ENCODE measurements around the gene P2RX7. TPM values are rescaled to one million over a fixed set of nuclear protein-coding genes. Genes with fewer than 3 reads are reported as not detected.

The P2RX7 gene
- polyA plus RNA-seq, 1 donor from 2014 or later, result not detected

- Histone ChIP-seq H3K36me3 (ENCODE audit: insufficient read depth, low read length) (no peaks in the 10 kb centered on the region), H3K4me3 (ENCODE audit: low read length) (no peak overlapping the region), H3K9me2 (ENCODE audit: insufficient read depth, low read length) (no peaks in the 10 kb centered on the region), H3K79me2 (replicated peaks; ENCODE audit: insufficient read depth, low read length) (no peaks in the 10 kb centered on the region), H2AFZ (ENCODE audit: low read depth, low read length) (no peak overlapping the region), H3K27ac (ENCODE audit: low read length) (no peak overlapping the region), H3K27me3 (ENCODE audit: insufficient read depth, low read depth, low read length) (no peaks in the 10 kb centered on the region), H3K9ac (ENCODE audit: low read length) (no peak overlapping the region), H3K4me2 (ENCODE audit: low read length) (no peak overlapping the region), H4K20me1 (ENCODE audit: insufficient read depth) (no peaks in the 10 kb centered on the region), H3K9me3 (ENCODE audit: low read length) (no peaks in the 10 kb centered on the region), H3F3A (ENCODE audit: insufficient read depth, low read length, poor library complexity, severe bottlenecking) (no peaks in the 10 kb centered on the region)
- TF ChIP-seq TAF1 (IDR thresholded peaks at IDR 0.05; ENCODE audit: low read depth) (no peak), MXI1 (conservative IDR thresholded peaks at IDR 0.05; ENCODE audit: poor library complexity, severe bottlenecking) (no peak), EP300 (conservative IDR thresholded peaks at IDR 0.05; ENCODE audit: poor library complexity, severe bottlenecking) (no peak), SMC3 (conservative IDR thresholded peaks at IDR 0.05; ENCODE audit: poor library complexity) (no peak), POLR2AphosphoS5 (IDR thresholded peaks at IDR 0.05) (no peak), EZH2 (IDR thresholded peaks at IDR 0.05; ENCODE audit: borderline replicate concordance, insufficient read depth, low read length, poor library complexity, severe bottlenecking) (no peak), RAD21 (conservative IDR thresholded peaks at IDR 0.05) (no peak)
- TF ChIP-seq, protein P1, sequence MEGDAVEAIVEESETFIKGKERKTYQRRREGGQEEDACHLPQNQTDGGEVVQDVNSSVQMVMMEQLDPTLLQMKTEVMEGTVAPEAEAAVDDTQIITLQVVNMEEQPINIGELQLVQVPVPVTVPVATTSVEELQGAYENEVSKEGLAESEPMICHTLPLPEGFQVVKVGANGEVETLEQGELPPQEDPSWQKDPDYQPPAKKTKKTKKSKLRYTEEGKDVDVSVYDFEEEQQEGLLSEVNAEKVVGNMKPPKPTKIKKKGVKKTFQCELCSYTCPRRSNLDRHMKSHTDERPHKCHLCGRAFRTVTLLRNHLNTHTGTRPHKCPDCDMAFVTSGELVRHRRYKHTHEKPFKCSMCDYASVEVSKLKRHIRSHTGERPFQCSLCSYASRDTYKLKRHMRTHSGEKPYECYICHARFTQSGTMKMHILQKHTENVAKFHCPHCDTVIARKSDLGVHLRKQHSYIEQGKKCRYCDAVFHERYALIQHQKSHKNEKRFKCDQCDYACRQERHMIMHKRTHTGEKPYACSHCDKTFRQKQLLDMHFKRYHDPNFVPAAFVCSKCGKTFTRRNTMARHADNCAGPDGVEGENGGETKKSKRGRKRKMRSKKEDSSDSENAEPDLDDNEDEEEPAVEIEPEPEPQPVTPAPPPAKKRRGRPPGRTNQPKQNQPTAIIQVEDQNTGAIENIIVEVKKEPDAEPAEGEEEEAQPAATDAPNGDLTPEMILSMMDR (IDR thresholded peaks at IDR 0.05; ENCODE audit: poor library complexity, severe bottlenecking), result no peak
Measured at GRCh38 chr12:121227294-121227693, 94.6 kb downstream of the P2RX7 start.

DNA sequence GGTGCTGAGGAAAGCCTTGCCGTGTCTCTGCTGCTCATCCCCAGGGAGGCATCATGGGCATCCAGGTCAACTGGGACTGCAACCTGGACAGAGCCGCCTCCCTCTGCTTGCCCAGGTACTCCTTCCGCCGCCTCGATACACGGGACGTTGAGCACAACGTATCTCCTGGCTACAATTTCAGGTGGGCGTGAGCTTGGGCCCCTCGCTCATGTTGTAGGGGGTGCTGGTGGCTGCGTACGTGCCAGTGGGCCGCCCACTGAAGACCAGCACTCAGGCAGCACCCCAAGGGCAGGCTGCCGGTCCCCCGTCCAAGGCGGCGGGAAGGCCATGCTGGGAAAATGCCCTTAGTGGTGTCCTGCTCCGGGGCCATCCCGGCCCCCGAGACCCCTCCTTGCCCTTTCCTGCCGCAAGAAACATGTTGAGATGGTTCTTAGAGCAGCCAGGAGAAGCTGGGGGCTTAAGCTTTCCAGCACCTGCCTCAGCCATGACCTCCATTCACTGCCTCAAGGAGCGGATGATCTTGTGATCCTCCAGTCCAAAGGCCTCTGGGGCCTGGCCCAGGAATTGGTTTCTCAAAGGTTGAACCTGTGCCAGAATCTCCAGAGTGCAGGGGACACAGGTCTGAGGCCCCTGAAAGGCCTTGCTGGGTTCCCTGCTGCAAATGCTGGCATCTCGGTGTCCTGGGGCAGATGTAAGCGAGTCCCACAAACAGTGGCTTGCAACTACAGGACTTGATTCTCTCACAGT is 96.4 kb downstream of the P2RX7 start:
- TF ChIP-seq SMC3 (conservative IDR thresholded peaks at IDR 0.05; ENCODE audit: poor library complexity) (no peak), EP300 (conservative IDR thresholded peaks at IDR 0.05; ENCODE audit: poor library complexity, severe bottlenecking) (no peak), POLR2AphosphoS5 (IDR thresholded peaks at IDR 0.05) (no peak), EZH2 (IDR thresholded peaks at IDR 0.05; ENCODE audit: borderline replicate concordance, insufficient read depth, low read length, poor library complexity, severe bottlenecking) (no peak), REST (IDR thresholded peaks at IDR 0.05; ENCODE audit: borderline replicate concordance) (no peak), MXI1 (conservative IDR thresholded peaks at IDR 0.05; ENCODE audit: poor library complexity, severe bottlenecking) (no peak), RAD21 (conservative IDR thresholded peaks at IDR 0.05) (no peak), TAF1 (IDR thresholded peaks at IDR 0.05; ENCODE audit: low read depth) (no peak)
- TF ChIP-seq, protein P1 (IDR thresholded peaks at IDR 0.05; ENCODE audit: poor library complexity, severe bottlenecking), result no peak
- no peaks in the 10 kb centered on the region for H3K36me3 ChIP-seq (ENCODE audit: insufficient read depth, low read length)
- H3K4me3 ChIP-seq (ENCODE audit: low read length), result no peak overlapping the region
- H3K9me3 ChIP-seq (ENCODE audit: low read length), result no peaks in the 10 kb centered on the region
- H3K9me2 ChIP-seq (ENCODE audit: insufficient read depth, low read length), result no peaks in the 10 kb centered on the region
- H3K9ac ChIP-seq (ENCODE audit: low read length), result no peak overlapping the region
- H3K27ac ChIP-seq (ENCODE audit: low read length), result no peak overlapping the region
- no peak overlapping the region for H3K4me2 ChIP-seq (ENCODE audit: low read length)
- H3K27me3 ChIP-seq (ENCODE audit: insufficient read depth, low read depth, low read length), result no peaks in the 10 kb centered on the region
- H3K79me2 ChIP-seq (replicated peaks; ENCODE audit: insufficient read depth, low read length), result no peaks in the 10 kb centered on the region
- no peaks in the 10 kb centered on the region for H4K20me1 ChIP-seq (ENCODE audit: insufficient read depth)
- no peak overlapping the region for H2AFZ ChIP-seq (ENCODE audit: low read depth, low read length)
- H3F3A ChIP-seq (ENCODE audit: insufficient read depth, low read length, poor library complexity, severe bottlenecking), result no peaks in the 10 kb centered on the region
